GM18907 (cell line): ENCODE results near the gene VCY.
"Not testable (repeated sequence)": the region's sequence is repeated elsewhere in the genome, so short reads cannot be mapped to it uniquely, and the experiment has no call there.

Experiments used
- ATAC-seq: cut with Tn5 transposase; IDR thresholded peaks from one replicate; pipeline ENCODE4 v1.9.1; 2021; ENCODE audit warnings: mild to moderate bottlenecking, moderate library complexity; ENCODE audit not compliant: unreplicated experiment

The VCY gene

DNA sequence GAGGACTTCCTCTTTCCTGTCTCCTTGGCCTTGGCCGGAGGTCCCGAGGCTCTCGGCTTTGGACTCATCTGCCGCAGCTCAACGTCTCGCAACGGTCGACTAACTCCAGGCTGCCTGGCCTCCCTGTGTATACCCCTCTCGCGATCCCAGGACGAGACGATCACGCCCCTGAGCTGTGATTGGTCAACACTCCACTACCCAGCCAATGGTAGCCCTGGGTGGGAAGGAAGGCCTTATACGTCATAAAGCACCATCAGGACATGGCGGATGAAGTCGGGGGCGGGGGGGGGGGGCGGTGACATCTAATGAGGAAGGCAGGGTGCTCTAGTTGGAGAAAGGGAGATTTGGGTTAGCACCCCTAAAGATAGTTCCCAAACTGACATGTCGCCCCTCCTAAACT lies at the start of gene VCY:
VCY (minus strand) TSS at position 101 of the 400 bp plus-strand sequence; CDS start at position 68, 33 bp downstream.
- not testable (repeated sequence) for ATAC-seq

DNA sequence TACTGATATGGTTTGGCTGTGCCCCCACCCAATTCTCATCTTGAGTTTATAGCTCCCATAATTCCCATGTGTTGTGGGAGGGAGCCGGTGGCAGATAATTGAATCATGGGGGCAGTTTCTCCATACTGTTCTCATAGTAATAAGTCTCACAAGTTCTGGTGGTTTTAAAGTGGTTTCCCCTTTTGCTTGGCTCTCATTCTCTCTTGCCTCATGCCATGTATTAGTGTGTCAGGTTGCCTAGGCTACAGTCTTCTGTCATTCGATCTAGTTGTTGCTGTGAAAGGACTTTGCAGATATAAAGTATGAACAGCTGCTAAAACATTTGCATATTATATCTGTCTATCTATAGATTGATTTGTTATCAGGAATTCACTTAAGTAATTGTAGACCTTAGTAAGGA lies 44.1 kb upstream of the VCY start:
- ATAC-seq = not testable (repeated sequence)

- ATAC-seq = not testable (repeated sequence)
These were observed 25.6 kb upstream of the VCY start for GRCh38 chrY:14011916-14012315.

DNA sequence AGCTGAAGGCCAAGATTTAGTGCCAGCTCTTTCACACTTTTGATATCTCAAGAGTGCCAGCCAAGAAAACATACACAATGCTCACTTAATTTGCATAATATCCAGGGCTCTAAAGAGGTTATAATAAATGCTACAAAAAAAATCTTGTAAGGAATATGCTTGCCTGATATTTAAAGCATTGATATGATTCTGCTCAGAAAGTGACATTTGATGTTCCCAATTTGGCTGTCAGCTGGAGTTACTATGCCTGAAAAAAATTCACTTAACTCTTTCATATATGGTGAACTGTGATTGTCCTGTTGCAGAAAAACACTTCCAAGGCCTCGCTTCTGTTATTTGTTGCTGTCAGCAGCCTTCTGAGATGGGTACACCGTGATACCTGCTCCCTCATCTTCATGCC lies 43.9 kb downstream of the VCY start:
- ATAC-seq = not testable (repeated sequence)
